HG03103 (cell line): Measurements from ENCODE around the gene CCN6.
"Not testable (repeated sequence)": the region's sequence is repeated elsewhere in the genome, so short reads cannot be mapped to it uniquely, and the experiment has no call there.

Experiments used
- ATAC-seq: cut with Tn5 transposase; IDR thresholded peaks from one replicate; pipeline ENCODE4 v1.9.1; 2021; ENCODE audit warnings: low read depth; ENCODE audit not compliant: unreplicated experiment

CCN6 gene

GRCh38 chr6:112049026-112049799 lies 4.7 kb upstream of the CCN6 start:
- ATAC-seq: no peak

GRCh38 chr6:112049996-112050395 lies 3.9 kb upstream of the CCN6 start:
- ATAC-seq: no peak

GRCh38 chr6:112050429-112050828 lies 3.5 kb upstream of the CCN6 start:
- no peak for ATAC-seq

GRCh38 chr6:112051251-112051740 lies 2.6 kb upstream of the CCN6 start:
- ATAC-seq: not testable (repeated sequence)

GRCh38 chr6:112054555-112055190 lies 769 bp downstream of the CCN6 start:
- ATAC-seq: no peak

GRCh38 chr6:112058243-112059032 lies 4.5 kb downstream of the CCN6 start:
- ATAC-seq: no peak

- no peak for ATAC-seq
Measured at GRCh38 chr6:112061605-112062004, 7.7 kb downstream of the CCN6 start.

- no peak for ATAC-seq
Measured at GRCh38 chr6:112062966-112063365, 9.1 kb downstream of the CCN6 start.

GRCh38 chr6:112065426-112065986 lies 11.6 kb downstream of the CCN6 start:
- ATAC-seq: no peak

- ATAC-seq: no peak
Measured at GRCh38 chr6:112066606-112067005, 12.7 kb downstream of the CCN6 start.

- no peak for ATAC-seq
Measured at GRCh38 chr6:112081569-112081968, 27.7 kb downstream of the CCN6 start.

- no peak for ATAC-seq
Measured at GRCh38 chr6:112085286-112086065, 31.6 kb downstream of the CCN6 start.

- ATAC-seq: peak; percentile 15
Measured at GRCh38 chr6:112086744-112087135, 32.8 kb downstream of the CCN6 start.

- ATAC-seq: peak; percentile 97
Measured at GRCh38 chr6:112087136-112087911, 33.4 kb downstream of the CCN6 start, which contains the start of the genes FAM229B and TUBE1. Gene FAM229B, plus strand, starts transcription at chr6:112087591. Its CDS starts 11,693 bp downstream, at chr6:112099284. Gene TUBE1, minus strand, starts transcription at chr6:112087482. Its CDS starts 48 bp downstream, at chr6:112087434.

- no peak for ATAC-seq
Measured at GRCh38 chr6:112087916-112088315, 34.0 kb downstream of the CCN6 start.

GRCh38 chr6:112096901-112097300 lies 43.0 kb downstream of the CCN6 start:
- no peak for ATAC-seq

GRCh38 chr6:112100561-112100960 lies 46.7 kb downstream of the CCN6 start:
- ATAC-seq: no peak

GRCh38 chr6:112106026-112106425 lies 52.1 kb downstream of the CCN6 start:
- not testable (repeated sequence) for ATAC-seq

- no peak for ATAC-seq
Measured at GRCh38 chr6:112106562-112106961, 52.7 kb downstream of the CCN6 start.
